Activated naive CD8-positive, alpha-beta T cell treated with anti-CD3 and anti-CD28 coated beads for 36 hours (primary cell): ENCODE measurements around the gene ARGLU1. TPM values are rescaled to one million over a fixed set of nuclear protein-coding genes. Genes with fewer than 3 reads are reported as not detected.

Experiments
- DNase-seq: peaks from one replicate; pipeline ENCODE4 v3.0.0; 2021
- H3K27ac Mint-ChIP-seq: one replicate; pipeline ENCODE4 v1.8.0; 2022; ENCODE audit warnings: mild to moderate bottlenecking, moderate library complexity, mixed read lengths
- H3K27me3 Mint-ChIP-seq: one replicate; pipeline ENCODE4 v1.8.0; 2022; ENCODE audit warnings: mild to moderate bottlenecking, mixed read lengths
- H3K36me3 Mint-ChIP-seq: one replicate; pipeline ENCODE4 v1.8.0; 2021; ENCODE audit warnings: mild to moderate bottlenecking, mixed read lengths
- H3K4me1 Mint-ChIP-seq: one replicate; pipeline ENCODE4 v1.8.0; 2021; ENCODE audit warnings: mixed read lengths
- H3K4me3 Mint-ChIP-seq: one replicate; pipeline ENCODE4 v1.8.0; 2022; ENCODE audit warnings: mild to moderate bottlenecking, moderate library complexity, mixed read lengths
- H3K9me3 Mint-ChIP-seq: one replicate; pipeline ENCODE4 v1.8.0; 2022; ENCODE audit warnings: mixed read lengths
- total RNA-seq, 2 experiments: library from RNA; stranded (reverse); gene quantifications; one replicate each; pipeline ENCODE4 v1.2.3, GENCODE V29; 2021

The ARGLU1 gene
- total RNA-seq, 2 experiments from 2014 or later, result 65.3 to 72.7 TPM

GRCh38 chr13:106537521-106537920 lies 30.4 kb downstream of the ARGLU1 start:
- Mint-ChIP-seq H3K4me3 (no peak overlapping the region), H3K27me3 (peaks cover 29% of the 10 kb centered on the region), H3K36me3 (peaks cover 7% of the 10 kb centered on the region), H3K4me1 (peaks cover 17% of the 10 kb centered on the region), H3K9me3 (no peaks in the 10 kb centered on the region), H3K27ac (no peak overlapping the region)
- no peak for DNase-seq

- peak; percentile 80 for DNase-seq
- Mint-ChIP-seq H3K9me3 (no peaks in the 10 kb centered on the region), H3K27ac (no peak overlapping the region), H3K4me3 (peak overlapping the region; percentile 81), H3K27me3 (peaks cover 38% of the 10 kb centered on the region), H3K4me1 (peaks cover 18% of the 10 kb centered on the region), H3K36me3 (peaks cover 7% of the 10 kb centered on the region)
Observed at GRCh38 chr13:106536244-106537034, 31.5 kb downstream of the ARGLU1 start.

GRCh38 chr13:106535552-106536243 lies 32.2 kb downstream of the ARGLU1 start, which contains the start of gene EFNB2:
EFNB2 (minus strand) TSS chr13:106535662; CDS start chr13:106534964, 698 bp downstream.
- Mint-ChIP-seq H3K36me3 (peaks cover 2% of the 10 kb centered on the region), H3K4me3 (peak within 1 kb of the TSS; percentile 81), H3K9me3 (no peaks in the 10 kb centered on the region), H3K27me3 (peaks cover 46% of the 10 kb centered on the region), H3K4me1 (peaks cover 18% of the 10 kb centered on the region), H3K27ac (no peak within 1 kb of the TSS)
- peak; percentile 92 for DNase-seq

- H3K36me3 Mint-ChIP-seq, result no peaks in the 10 kb centered on the region
- peak; percentile 21 for DNase-seq
- H3K27ac Mint-ChIP-seq, result no peak overlapping the region
- H3K9me3 Mint-ChIP-seq, result no peaks in the 10 kb centered on the region
- H3K27me3 Mint-ChIP-seq, result peaks cover 53% of the 10 kb centered on the region
- H3K4me1 Mint-ChIP-seq, result peaks cover 18% of the 10 kb centered on the region
- peak overlapping the region; percentile 71 for H3K4me3 Mint-ChIP-seq
Observed at GRCh38 chr13:106534639-106535551, 33.0 kb downstream of the ARGLU1 start.

GRCh38 chr13:106533943-106534638 lies 33.8 kb downstream of the ARGLU1 start:
- peaks cover 18% of the 10 kb centered on the region for H3K4me1 Mint-ChIP-seq
- H3K27me3 Mint-ChIP-seq, result peaks cover 58% of the 10 kb centered on the region
- H3K36me3 Mint-ChIP-seq, result no peaks in the 10 kb centered on the region
- DNase-seq, result peak; percentile 17
- no peak overlapping the region for H3K27ac Mint-ChIP-seq
- peak overlapping the region; percentile 14 for H3K4me3 Mint-ChIP-seq
- H3K9me3 Mint-ChIP-seq, result no peaks in the 10 kb centered on the region

GRCh38 chr13:106533101-106533942 lies 34.6 kb downstream of the ARGLU1 start:
- peak; percentile 23 for DNase-seq
- Mint-ChIP-seq H3K4me1 (peaks cover 18% of the 10 kb centered on the region), H3K36me3 (no peaks in the 10 kb centered on the region), H3K9me3 (no peaks in the 10 kb centered on the region), H3K27me3 (peaks cover 64% of the 10 kb centered on the region), H3K4me3 (peak overlapping the region; percentile 37), H3K27ac (no peak overlapping the region)

GRCh38 chr13:106532111-106532929 lies 35.6 kb downstream of the ARGLU1 start:
- Mint-ChIP-seq H3K9me3 (no peaks in the 10 kb centered on the region), H3K36me3 (no peaks in the 10 kb centered on the region), H3K4me1 (peaks cover 18% of the 10 kb centered on the region), H3K27ac (no peak overlapping the region), H3K27me3 (peaks cover 72% of the 10 kb centered on the region), H3K4me3 (no peak overlapping the region)
- no peak for DNase-seq

- H3K9me3 Mint-ChIP-seq, result no peaks in the 10 kb centered on the region
- DNase-seq, result no peak
- H3K4me3 Mint-ChIP-seq, result no peak overlapping the region
- H3K4me1 Mint-ChIP-seq, result peaks cover 14% of the 10 kb centered on the region
- H3K27me3 Mint-ChIP-seq, result peaks cover 75% of the 10 kb centered on the region
- H3K36me3 Mint-ChIP-seq, result no peaks in the 10 kb centered on the region
- H3K27ac Mint-ChIP-seq, result no peak overlapping the region
Observed at GRCh38 chr13:106530980-106531481, 36.9 kb downstream of the ARGLU1 start.

GRCh38 chr13:106530171-106530851 lies 37.6 kb downstream of the ARGLU1 start:
- Mint-ChIP-seq H3K27ac (no peak overlapping the region), H3K9me3 (no peaks in the 10 kb centered on the region), H3K4me1 (peaks cover 14% of the 10 kb centered on the region), H3K4me3 (no peak overlapping the region), H3K36me3 (no peaks in the 10 kb centered on the region), H3K27me3 (peaks cover 79% of the 10 kb centered on the region)
- no peak for DNase-seq

- Mint-ChIP-seq H3K27ac (no peak overlapping the region), H3K4me1 (peaks cover 12% of the 10 kb centered on the region), H3K9me3 (no peaks in the 10 kb centered on the region), H3K4me3 (no peak overlapping the region), H3K27me3 (peaks cover 76% of the 10 kb centered on the region), H3K36me3 (no peaks in the 10 kb centered on the region)
- DNase-seq, result no peak
Observed at GRCh38 chr13:106529415-106530170, 38.3 kb downstream of the ARGLU1 start.

- Mint-ChIP-seq H3K9me3 (no peaks in the 10 kb centered on the region), H3K4me3 (no peak overlapping the region), H3K36me3 (no peaks in the 10 kb centered on the region), H3K27ac (no peak overlapping the region), H3K4me1 (peaks cover 12% of the 10 kb centered on the region), H3K27me3 (peaks cover 70% of the 10 kb centered on the region)
- DNase-seq, result no peak
Observed at GRCh38 chr13:106528718-106529414, 39.1 kb downstream of the ARGLU1 start.
